GM23338 (cell line): ENCODE measurements around the gene LILRA6. TPM values are rescaled to one million over a fixed set of nuclear protein-coding genes. Genes with fewer than 3 reads are reported as not detected.

ENCODE experiments used
- ATAC-seq: fragments of 200-7000 bp; cut with Tn5 transposase; 3 replicates; pipeline ENCODE4 v1.9.1; 2020
- DNase-seq: peaks from one replicate; pipeline ENCODE4 v3.0.0-alpha.2; 2015; ENCODE audit warnings: low spot score
- H2AFZ ChIP-seq: fragments of 200-600 bp; sonication (generic); 2 replicates; pipeline ENCODE4 v1.8.0; 2016; ENCODE audit warnings: antibody characterized with exemption, mild to moderate bottlenecking, moderate library complexity
- H3F3A ChIP-seq: fragments of 200-600 bp; sonication (generic); replicated peaks from 2 replicates; pipeline ENCODE4 v1.8.0; 2017; ENCODE audit warnings: antibody characterized with exemption, mixed run types, low read depth
- H3K27ac ChIP-seq: fragments of 200-600 bp; sonication (generic); 2 replicates; pipeline ENCODE4 v1.6.1; 2016; ENCODE audit warnings: low read depth
- H3K27me3 ChIP-seq: fragments of 200-600 bp; sonication (generic); 2 replicates; pipeline ENCODE4 v1.8.0; 2016; ENCODE audit warnings: mild to moderate bottlenecking, mixed run types, moderate library complexity; ENCODE audit not compliant: insufficient read depth
- H3K36me3 ChIP-seq: fragments of 200-600 bp; sonication (generic); 2 replicates; pipeline ENCODE4 v1.8.0; 2016; ENCODE audit warnings: mild to moderate bottlenecking; ENCODE audit not compliant: insufficient read depth
- H3K4me1 ChIP-seq: fragments of 200-600 bp; sonication (generic); 2 replicates; pipeline ENCODE4 v1.8.0; 2016; ENCODE audit warnings: mild to moderate bottlenecking, moderate library complexity; ENCODE audit not compliant: insufficient read depth
- H3K4me2 ChIP-seq: fragments of 200-600 bp; sonication (generic); 2 replicates; pipeline ENCODE4 v1.7.1; 2017; ENCODE audit warnings: mixed run types
- H3K4me3 ChIP-seq: fragments of 200-600 bp; sonication (generic); 2 replicates; pipeline ENCODE4 v1.6.1; 2016; ENCODE audit warnings: mixed run types
- H3K79me2 ChIP-seq: fragments of 200-600 bp; sonication (generic); replicated peaks from 2 replicates; pipeline ENCODE4 v1.8.0; 2017; ENCODE audit warnings: mild to moderate bottlenecking; ENCODE audit not compliant: insufficient read depth
- H3K9me2 ChIP-seq: fragments of 200-600 bp; sonication (generic); 2 replicates; pipeline ENCODE4 v1.8.0; 2017; ENCODE audit not compliant: insufficient read depth
- H4K20me1 ChIP-seq: fragments of 200-600 bp; sonication (generic); replicated peaks from 2 replicates; pipeline ENCODE4 v1.8.0; 2017; ENCODE audit warnings: mild to moderate bottlenecking; ENCODE audit not compliant: insufficient read depth
- H3K27ac Mint-ChIP-seq: 2 replicates; pipeline ENCODE4 v1.8.0; 2020; ENCODE audit warnings: inconsistent platforms, mild to moderate bottlenecking, moderate library complexity, mixed read lengths
- H3K27me3 Mint-ChIP-seq: 3 replicates; pipeline ENCODE4 v1.8.0; 2022; ENCODE audit warnings: low read depth, mild to moderate bottlenecking, moderate library complexity, mixed read lengths, inconsistent platforms; ENCODE audit not compliant: insufficient read depth, poor library complexity
- H3K36me3 Mint-ChIP-seq: 3 replicates; pipeline ENCODE4 v1.8.0; 2021; ENCODE audit warnings: low read depth, mild to moderate bottlenecking, inconsistent platforms, moderate library complexity, mixed read lengths
- H3K4me1 Mint-ChIP-seq: 3 replicates; pipeline ENCODE4 v1.8.0; 2020; ENCODE audit warnings: mild to moderate bottlenecking, inconsistent platforms, mixed read lengths
- H3K4me3 Mint-ChIP-seq: 3 replicates; pipeline ENCODE4 v1.8.0; 2021; ENCODE audit warnings: moderate library complexity, mild to moderate bottlenecking, inconsistent platforms, mixed read lengths
- H3K9me3 Mint-ChIP-seq: 3 replicates; pipeline ENCODE4 v1.8.0; 2020; ENCODE audit warnings: moderate library complexity, mild to moderate bottlenecking, inconsistent platforms, mixed read lengths
- CREB1 ChIP-seq: fragments of 250-450 bp; sonication (Bioruptor Pico); IDR thresholded peaks from 2 replicates; pipeline ENCODE4 v1.5.0; 2020; ENCODE audit warnings: low read depth, mild to moderate bottlenecking, moderate library complexity
- CTCF ChIP-seq, 2 experiments: fragments of 200-600 bp in 1 of 2; sonication (generic) in 1 of 2; conservative IDR thresholded peaks; 2 replicates each; pipeline versions ENCODE4 v1.5.1 to v1.6.1; 2016 to 2017; ENCODE audit warnings: antibody characterized with exemption in 2 of 2, low read depth in 2 of 2, mild to moderate bottlenecking in 2 of 2, moderate library complexity in 1 of 2
- ETS1 ChIP-seq: IDR thresholded peaks from 2 replicates; pipeline ENCODE4 v1.6.1; 2016; ENCODE audit warnings: antibody characterized with exemption
- EZH2 ChIP-seq: fragments of 200-600 bp; sonication (generic); IDR thresholded peaks from one replicate; pipeline ENCODE4 v1.8.0; 2017; ENCODE audit warnings: antibody characterized with exemption, mild to moderate bottlenecking, low read depth; ENCODE audit not compliant: unreplicated experiment
- EZH2phosphoT487 ChIP-seq: fragments of 200-600 bp; sonication (generic); IDR thresholded peaks from one replicate; pipeline ENCODE4 v1.8.1; 2018; ENCODE audit warnings: antibody characterized with exemption; ENCODE audit not compliant: unreplicated experiment
- JUNB ChIP-seq: IDR thresholded peaks from one replicate; pipeline ENCODE4 v1.6.1; 2016; ENCODE audit warnings: antibody characterized with exemption; ENCODE audit not compliant: unreplicated experiment
- NANOG ChIP-seq: IDR thresholded peaks from 2 replicates; pipeline ENCODE4 v1.6.1; 2016; ENCODE audit warnings: antibody characterized with exemption, borderline replicate concordance
- POLR2AphosphoS5 ChIP-seq: IDR thresholded peaks from 2 replicates; pipeline ENCODE4 v1.6.1; 2016; ENCODE audit warnings: antibody characterized with exemption, low read depth
- REST ChIP-seq: IDR thresholded peaks from one replicate; pipeline ENCODE4 v1.6.1; 2018; ENCODE audit warnings: antibody characterized with exemption; ENCODE audit not compliant: unreplicated experiment
- STAT1 ChIP-seq: IDR thresholded peaks from one replicate; pipeline ENCODE4 v1.6.1; 2016; ENCODE audit warnings: antibody characterized with exemption; ENCODE audit not compliant: unreplicated experiment
- ZNF114 ChIP-seq: fragments of 250-450 bp; sonication (Bioruptor Pico); IDR thresholded peaks from 2 replicates; pipeline ENCODE4 v1.5.0; 2020; ENCODE audit warnings: mild to moderate bottlenecking, moderate library complexity
- ZNF331 ChIP-seq: fragments of 250-450 bp; sonication (Bioruptor Pico); IDR thresholded peaks from 2 replicates; pipeline ENCODE4 v1.5.0; 2020; ENCODE audit warnings: low read depth, mild to moderate bottlenecking, moderate library complexity
- ZNF462 ChIP-seq: fragments of 250-450 bp; sonication (Bioruptor Pico); IDR thresholded peaks from 2 replicates; pipeline ENCODE4 v1.5.0; 2020; ENCODE audit warnings: mild to moderate bottlenecking, moderate library complexity
- polyA plus RNA-seq: library from polyadenylated mRNA; unstranded; fragments of >200 nt; fragmentation: Nextera tagmentation; extraction: Ambion mirVana; gene quantifications from 2 replicates; pipeline ENCODE4 v1.2.1, GENCODE V29; 2016
- total RNA-seq: library from RNA; depleted of rRNA; stranded (reverse); fragments of >200 nt; shearing (Covaris generic); gene quantifications from 2 replicates; pipeline ENCODE4 v1.2.3, GENCODE V29; 2014

Gene LILRA6
- total and polyA plus RNA-seq, 2 experiments from 2014 or later = not detected

- Mint-ChIP-seq H3K4me3 (peak overlapping the region; percentile 16; the same call in 1 of the 3 replicates), H3K36me3 (peaks cover 81% of the 10 kb centered on the region), H3K9me3 (no peaks in the 10 kb centered on the region; the same call in 2 of the 3 replicates), H3K27me3 (peaks cover 72% of the 10 kb centered on the region), H3K4me1 (peaks cover 60% of the 10 kb centered on the region), H3K27ac (0 out of 2 replicates have a peak overlapping the region, but pooled peaks have one; percentile 52)
- Histone ChIP-seq H2AFZ (no peak overlapping the region), H3K27me3 (no peaks in the 10 kb centered on the region), H3K4me2 (no peak overlapping the region; the same call in 1 of the 2 replicates), H3K4me3 (no peak overlapping the region), H3K4me1 (peaks cover 40% of the 10 kb centered on the region), H3K27ac (peak overlapping the region; percentile 87; the same call in 1 of the 2 replicates), H3K36me3 (peaks cover 57% of the 10 kb centered on the region), H3F3A (peaks cover 73% of the 10 kb centered on the region), H3K79me2 (peaks cover 58% of the 10 kb centered on the region), H3K9me2 (no peaks in the 10 kb centered on the region), H4K20me1 (peaks cover 67% of the 10 kb centered on the region)
- TF ChIP-seq EZH2phosphoT487 (no peak), JUNB (no peak), ETS1 (no peak), CTCF (conservative IDR thresholded peaks at IDR 0.05; ENCODE audit: low read depth in 2 of 2) (no peak), REST (no peak), POLR2AphosphoS5 (no peak), ZNF462 (CRISPR knock-in tag) (no peak), CREB1 (CRISPR knock-in tag) (no peak), ZNF331 (CRISPR knock-in tag) (no peak), EZH2 (no peak), NANOG (no peak), STAT1 (no peak), ZNF114 (CRISPR knock-in tag) (no peak)
- ATAC-seq (no peak), DNase-seq (no peak)
These were observed 36.4 kb downstream of the LILRA6 start for GRCh38 chr19:54206030-54206830.
